Activated gamma-delta T cell treated with anti-CD3 and anti-CD28 coated beads, Interleukin-2, amount 50 U/mL, for 16 hours (primary cell): ENCODE data around the gene MRPS18A.

Experiments used
- DNase-seq: peaks from one replicate; pipeline ENCODE4 v3.0.0-alpha.2; 2020; ENCODE audit warnings: low read depth

Gene MRPS18A

DNA sequence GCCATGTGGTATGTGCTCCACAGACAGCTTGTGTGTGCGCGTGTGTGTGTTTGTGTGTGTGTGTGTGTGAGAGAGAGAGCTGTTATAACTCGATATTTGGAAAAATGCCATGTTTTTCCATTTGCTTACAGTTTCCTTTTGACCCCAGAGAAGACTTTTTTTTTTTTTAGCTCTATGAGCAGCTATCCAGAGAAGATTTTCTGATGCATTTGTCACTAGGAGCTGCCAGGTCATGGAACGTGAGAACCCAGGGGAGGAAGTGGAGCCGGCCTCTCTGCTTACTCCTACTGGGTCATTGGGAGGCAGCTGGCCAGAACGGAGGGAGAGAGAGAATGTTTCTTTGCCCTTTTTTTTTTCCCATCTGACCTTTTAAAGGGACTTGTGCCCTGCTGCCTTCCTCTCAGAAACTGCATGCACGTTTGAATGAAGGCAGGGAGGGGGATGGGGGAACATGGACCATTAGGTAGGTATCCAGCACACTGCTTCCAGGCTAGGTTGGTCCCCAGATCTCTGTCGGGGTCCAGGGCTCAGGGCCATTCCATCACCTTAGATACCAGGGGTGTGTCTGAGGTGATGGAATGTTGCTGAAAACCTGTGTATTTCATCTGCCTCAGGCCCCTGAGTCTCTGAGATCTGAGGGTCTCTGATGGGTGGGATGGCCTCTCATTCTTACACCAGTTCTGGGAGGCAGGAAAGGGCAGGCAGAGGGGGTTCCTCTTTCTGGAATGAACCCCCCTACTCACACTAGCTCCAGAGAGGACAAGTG lies 11.2 kb upstream of the MRPS18A start:
- no peak for DNase-seq

GRCh38 chr6:43697421-43697820 lies 9.8 kb upstream of the MRPS18A start:
- no peak for DNase-seq

DNA sequence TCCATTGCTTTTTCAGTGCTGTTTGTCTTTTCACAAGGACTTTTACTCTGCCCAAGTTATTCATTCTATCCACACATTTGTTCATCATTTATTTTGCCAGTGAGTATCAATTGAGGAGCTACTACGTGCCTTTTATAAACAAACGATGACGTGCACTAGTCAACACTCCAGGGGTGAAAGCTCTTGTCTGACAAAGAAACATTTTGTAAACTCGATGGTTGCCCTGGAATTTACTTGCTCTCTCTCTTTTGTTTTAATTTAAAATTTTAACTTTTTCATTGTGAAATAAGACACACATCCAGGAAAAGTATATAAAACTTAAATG lies 8.3 kb upstream of the MRPS18A start:
- no peak for DNase-seq

- no peak for DNase-seq
Measured at GRCh38 chr6:43695215-43695966, 7.8 kb upstream of the MRPS18A start.

GRCh38 chr6:43689421-43689820 lies 1.8 kb upstream of the MRPS18A start:
- DNase-seq, result no peak

- DNase-seq, result no peak
Measured at GRCh38 chr6:43687079-43687436, 533 bp downstream of the MRPS18A start.

DNA sequence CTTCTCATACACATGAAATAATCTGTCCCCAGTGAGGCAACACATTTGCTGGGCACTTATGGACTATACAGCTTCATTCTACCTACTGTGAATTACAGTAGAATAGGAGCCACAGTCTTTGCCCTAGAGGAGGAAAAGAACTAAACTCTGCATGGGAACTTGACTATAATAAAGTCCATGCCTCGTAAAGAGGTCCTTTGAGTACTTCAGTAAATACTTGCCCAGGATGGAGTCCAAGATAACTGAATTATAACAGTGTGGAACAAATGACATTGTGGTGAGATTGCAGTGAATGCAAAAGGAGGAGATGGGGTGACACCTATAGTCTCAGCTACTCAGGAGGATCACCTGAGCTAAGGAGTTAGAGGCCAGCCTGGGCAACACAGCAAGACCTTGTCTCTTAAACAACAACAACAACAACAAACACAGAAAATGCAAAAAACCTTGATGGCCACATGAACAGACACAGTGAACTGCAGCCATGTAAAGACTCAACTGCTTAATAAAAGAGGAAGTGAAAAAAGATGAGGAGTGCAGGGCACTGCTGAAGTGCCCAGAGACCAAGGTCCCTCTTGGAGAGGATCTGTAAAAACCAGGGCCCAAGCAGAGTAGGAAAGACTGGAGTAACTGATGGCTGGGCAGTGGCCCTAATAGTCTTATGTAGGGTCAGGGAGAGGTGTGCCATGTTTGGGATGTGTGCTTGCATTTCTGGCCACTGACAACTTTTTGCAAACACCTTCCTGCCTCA lies 3.7 kb downstream of the MRPS18A start:
- no peak for DNase-seq

DNA sequence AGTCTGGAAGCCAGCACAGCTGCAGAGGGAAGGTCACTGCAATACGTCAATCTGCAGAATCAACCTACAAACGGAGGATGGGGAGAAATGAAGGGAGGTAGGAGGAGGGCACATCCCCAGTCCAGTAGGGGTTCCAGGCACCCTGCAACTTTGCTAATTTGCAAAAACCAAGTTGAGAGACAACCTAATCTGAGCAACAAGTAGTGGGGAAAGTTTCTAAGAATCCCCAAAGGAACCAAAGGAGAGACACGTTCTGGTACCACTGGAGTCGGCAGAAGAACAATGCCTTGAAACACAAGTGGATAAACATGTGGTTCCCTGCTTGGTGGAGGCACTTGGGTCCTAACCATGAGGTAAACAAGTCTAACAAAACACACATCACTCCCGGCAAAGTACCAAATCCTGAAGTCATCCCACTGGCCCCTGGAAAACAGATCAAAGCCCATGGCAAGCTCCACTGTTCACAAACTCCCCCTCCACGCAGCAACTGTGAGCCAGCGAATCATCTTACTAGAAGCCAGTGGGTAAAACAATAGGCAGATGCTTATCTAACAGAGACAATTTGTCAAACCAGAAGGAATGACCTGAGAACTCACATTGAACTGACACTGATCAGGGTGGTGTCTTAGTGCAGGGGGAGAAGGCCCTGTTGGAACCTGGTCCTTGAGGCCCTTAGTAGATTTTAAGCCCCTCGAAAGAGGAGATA lies 4.7 kb downstream of the MRPS18A start:
- no peak for DNase-seq

DNA sequence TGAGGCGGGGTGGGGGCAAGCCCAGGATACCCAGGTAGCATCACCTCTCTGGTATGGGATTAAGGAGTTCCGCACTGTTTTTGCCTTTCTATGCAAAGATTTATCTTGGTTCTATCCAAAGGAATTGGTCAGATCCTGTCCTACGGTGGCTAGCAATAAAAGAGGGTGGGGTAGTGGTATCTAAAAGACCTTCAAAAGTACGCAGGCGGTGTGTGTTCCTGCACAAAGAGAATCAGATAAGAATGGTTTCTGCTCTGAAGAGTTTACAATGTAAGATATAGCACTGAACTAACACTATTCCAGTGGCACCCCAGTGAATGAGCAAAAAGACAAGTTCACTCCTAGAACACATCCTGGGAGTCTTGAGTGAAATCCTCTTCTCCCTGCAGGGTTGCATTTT lies 6.3 kb downstream of the MRPS18A start:
- DNase-seq, result no peak

GRCh38 chr6:43680308-43681200 lies 7.0 kb downstream of the MRPS18A start:
- no peak for DNase-seq

DNA sequence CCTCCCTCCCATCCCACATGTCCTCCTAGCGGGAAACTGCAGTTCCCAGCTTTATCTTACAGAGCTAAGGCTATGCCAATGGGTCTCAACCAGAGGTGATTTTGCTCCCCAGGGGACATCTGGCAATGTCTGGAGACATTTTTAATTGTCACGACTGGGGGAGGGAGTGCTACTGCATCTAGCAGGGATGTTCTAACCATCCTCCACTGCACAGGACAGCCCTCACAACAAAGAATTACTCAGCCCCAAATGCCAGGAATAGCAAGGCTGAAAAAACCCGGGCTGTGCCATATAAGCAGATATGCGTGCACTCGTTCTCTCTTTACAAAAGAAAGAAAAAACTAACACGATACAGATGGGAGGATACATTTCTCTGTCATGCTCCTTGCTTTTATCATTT lies 8.5 kb downstream of the MRPS18A start:
- DNase-seq, result no peak

GRCh38 chr6:43678341-43678740 lies 9.2 kb downstream of the MRPS18A start:
- DNase-seq, result no peak

DNA sequence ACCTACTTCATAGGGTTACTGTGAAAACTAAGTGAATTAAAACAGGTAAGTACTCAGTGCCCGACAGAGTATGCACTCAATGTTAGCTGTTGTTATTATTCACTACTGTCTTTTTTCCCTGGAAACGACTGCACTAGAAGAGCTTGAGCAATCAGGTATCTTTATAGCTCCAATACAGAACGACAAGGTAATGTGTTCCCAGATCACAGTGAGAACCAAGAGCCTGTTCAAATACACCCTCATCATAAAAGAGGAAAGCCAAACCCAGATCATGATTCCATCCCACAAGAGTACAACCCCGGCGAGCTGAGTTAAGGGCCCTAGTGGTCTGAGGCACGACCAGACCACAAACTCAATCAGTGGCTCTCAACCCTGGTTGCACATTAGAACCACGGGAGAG lies 9.8 kb downstream of the MRPS18A start:
- no peak for DNase-seq

DNA sequence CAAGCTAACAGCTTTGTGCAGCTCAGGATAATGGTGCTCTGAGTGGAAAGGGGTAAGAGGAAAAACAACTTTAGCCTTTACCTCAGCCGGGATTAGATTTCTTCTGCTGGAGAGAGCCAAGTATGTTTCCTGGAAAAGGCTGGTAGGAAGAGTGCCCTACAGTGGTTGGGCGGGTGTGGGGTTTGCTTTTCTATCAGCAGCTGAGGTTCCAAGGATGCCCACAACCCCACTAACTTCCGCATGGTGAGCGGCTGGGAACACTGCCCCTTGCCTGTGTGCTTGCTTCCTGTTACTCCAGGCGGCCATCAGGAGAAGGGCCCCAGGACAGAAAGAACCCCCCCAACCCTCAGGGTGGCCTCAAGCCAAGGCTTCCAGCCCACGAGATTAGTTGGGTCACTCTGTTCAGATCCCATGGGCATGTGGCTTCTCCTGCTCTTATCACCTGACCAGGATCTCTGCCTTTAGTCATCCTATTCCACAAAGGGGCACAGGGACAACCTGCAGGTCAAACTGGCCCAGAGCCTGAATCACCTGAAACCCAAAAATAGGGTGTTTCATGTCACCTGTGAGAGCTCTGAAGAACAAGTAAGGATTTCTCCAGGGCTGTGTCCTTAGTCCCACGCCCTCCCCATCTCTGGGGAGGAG lies 10.5 kb downstream of the MRPS18A start:
- no peak for DNase-seq

GRCh38 chr6:43674921-43675320 lies 12.7 kb downstream of the MRPS18A start:
- DNase-seq, result no peak

DNA sequence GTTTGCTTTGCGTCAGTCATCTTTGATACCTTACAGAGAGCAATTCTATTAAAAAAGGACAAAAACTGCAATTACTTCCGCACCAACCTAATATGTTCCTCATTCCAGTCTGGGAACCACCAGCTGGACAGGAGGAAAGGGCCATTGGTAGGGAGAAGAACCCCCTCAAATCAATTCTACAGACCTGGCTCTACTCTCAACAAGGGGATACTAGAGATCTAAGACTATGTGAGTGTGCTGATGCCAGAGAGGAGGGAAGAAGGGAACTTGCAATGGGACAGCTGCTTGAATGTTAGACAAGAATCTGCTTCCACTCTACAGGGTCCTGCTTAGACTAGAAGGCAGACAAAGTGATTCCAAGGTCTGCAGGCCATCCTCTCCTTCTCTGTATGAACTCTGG lies 13.3 kb downstream of the MRPS18A start:
- no peak for DNase-seq

- no peak for DNase-seq
Measured at GRCh38 chr6:43673444-43674084, 14.0 kb downstream of the MRPS18A start.

DNA sequence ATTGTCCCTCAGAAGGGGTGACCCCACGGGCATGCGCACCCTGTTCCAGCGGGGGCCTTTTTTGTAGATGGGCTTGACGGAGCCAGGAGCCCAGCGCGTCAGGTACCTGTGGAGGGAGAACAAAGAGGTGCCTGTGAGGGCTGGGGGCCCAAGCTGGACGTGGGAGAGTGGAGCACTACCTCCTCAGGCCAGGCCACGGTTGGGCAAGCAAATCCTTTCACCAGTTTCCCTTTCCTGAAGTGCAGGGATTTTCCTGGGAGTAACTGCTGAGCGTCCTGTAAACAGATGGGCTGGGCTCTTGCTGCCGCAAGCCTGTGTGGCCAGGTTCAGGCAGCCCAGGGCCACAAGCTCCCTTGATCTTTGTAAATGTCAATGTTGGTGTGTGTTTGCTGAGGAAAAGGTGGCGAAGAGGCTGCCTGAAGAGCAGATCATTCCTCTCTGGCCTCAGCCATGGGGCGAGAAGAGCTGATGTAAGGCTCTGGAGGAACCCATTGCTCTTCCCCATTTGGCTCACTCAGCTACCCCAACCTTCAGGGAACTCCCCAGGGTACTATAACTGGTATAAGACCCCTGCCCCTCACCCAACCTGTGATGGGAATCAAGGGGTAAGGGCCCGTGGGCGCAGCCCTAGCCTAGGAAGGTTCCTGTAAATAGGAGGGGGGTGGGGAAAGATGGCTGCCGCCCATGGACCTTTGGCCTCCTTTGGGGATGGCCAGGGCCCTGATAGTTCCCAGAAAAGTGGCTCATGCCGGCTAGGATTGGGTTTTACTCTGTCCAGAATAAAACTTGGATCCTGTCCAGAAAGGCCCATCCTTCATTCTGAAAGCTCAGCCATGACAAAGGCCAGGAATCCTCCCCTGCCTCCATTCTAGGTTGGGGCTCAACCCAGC lies 15.5 kb downstream of the MRPS18A start:
- DNase-seq, result no peak

GRCh38 chr6:43671011-43671800 lies 16.4 kb downstream of the MRPS18A start:
- DNase-seq, result no peak
